ENCODE measurements around the gene DUT. TPM values are rescaled to one million over a fixed set of nuclear protein-coding genes. Genes with fewer than 3 reads are reported as not detected.

DUT gene
- total RNA-seq, 4 donors from 2014 or later = 67.1 to 235 (median 171) TPM

DNA sequence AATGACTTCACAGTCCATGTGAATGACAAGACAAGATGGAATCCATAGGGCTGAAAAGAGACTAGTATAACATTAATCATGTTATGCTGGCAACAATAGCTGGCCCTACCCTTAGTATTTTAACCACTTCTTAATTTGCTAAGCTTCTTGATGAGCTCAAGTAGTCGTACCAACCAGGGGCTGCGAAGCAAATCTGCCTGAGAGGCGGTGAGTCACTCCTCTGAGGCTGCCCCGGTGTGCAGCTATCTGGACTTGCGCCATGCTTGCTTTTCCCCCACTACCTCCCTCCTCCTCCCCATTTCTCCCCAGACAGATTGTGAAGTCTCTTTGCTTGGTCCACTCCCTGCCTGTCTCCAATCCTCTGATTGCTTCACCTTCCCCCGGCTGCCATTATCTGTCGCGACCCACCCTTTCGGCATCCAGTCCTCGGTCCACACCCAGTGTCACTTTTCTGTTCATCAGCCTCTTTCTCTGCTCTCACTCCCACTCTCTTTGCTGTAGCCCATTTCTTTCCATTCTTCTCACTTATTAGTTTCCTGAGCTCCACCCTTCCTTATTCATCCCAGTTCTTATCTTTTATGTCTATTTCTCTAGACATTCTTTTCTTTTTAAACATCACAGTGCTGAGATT is 42.7 kb downstream of the DUT start:
- Histone ChIP-seq H3K27ac (no peak overlapping the region), H3K4me3 (no peak overlapping the region), H3K36me3 (no peaks in the 10 kb centered on the region), H3K9me3 (no peaks in the 10 kb centered on the region), H3K27me3 (no peaks in the 10 kb centered on the region), H3K4me1 (no peaks in the 10 kb centered on the region)
- peak in 1 of 2 donors; percentile 42 for DNase-seq
- no peak for TF ChIP-seq CTCF (IDR thresholded peaks at IDR 0.05)
- TF ChIP-seq POLR2A (IDR thresholded peaks at IDR 0.05) = no peak
- intact Hi-C loops (cut with DNase I; ENCODE audit: low total_unique reads) = no loop called here

DNA sequence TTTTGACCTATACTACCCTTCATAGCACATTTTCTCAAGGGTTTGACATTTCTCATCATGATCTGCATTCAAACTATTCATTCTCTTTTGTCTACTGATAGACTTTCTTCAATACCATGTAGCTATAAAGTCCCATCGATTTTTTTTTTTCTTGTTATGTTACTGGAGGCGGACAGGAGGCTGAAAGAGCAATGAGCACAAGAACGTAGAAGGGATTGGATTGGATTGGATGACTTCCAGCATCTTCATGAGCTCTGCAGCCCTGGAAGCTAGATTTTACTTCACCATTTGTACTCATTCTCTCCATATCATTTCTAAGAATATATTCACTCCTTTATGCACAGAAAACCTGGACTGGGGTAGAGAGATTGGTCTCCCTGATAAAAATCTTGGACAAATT is 43.2 kb downstream of the DUT start:
- H3K4me1 ChIP-seq = no peaks in the 10 kb centered on the region
- DNase-seq = no peak
- H3K9me3 ChIP-seq = no peaks in the 10 kb centered on the region
- no peaks in the 10 kb centered on the region for H3K27me3 ChIP-seq
- H3K36me3 ChIP-seq = no peaks in the 10 kb centered on the region
- no peak for TF ChIP-seq POLR2A (IDR thresholded peaks at IDR 0.05)
- TF ChIP-seq CTCF (IDR thresholded peaks at IDR 0.05) = no peak
- no peak overlapping the region for H3K27ac ChIP-seq
- intact Hi-C loops (cut with DNase I; ENCODE audit: low total_unique reads) = no loop called here
- no peak overlapping the region for H3K4me3 ChIP-seq

- intact Hi-C loops (cut with DNase I; ENCODE audit: low total_unique reads) = no loop called here
- TF ChIP-seq POLR2A (IDR thresholded peaks at IDR 0.05) = no peak
- TF ChIP-seq CTCF (IDR thresholded peaks at IDR 0.05) = no peak
- Histone ChIP-seq H3K27ac (no peak overlapping the region), H3K4me3 (no peak overlapping the region), H3K4me1 (no peaks in the 10 kb centered on the region), H3K27me3 (no peaks in the 10 kb centered on the region), H3K36me3 (no peaks in the 10 kb centered on the region), H3K9me3 (no peaks in the 10 kb centered on the region)
- no peak for DNase-seq
Observed at GRCh38 chr15:48375767-48376166, 44.5 kb downstream of the DUT start.

GRCh38 chr15:48380198-48380597 is 49.0 kb downstream of the DUT start:
- intact Hi-C loops (cut with DNase I; ENCODE audit: low total_unique reads) = no loop called here
- Histone ChIP-seq H3K9me3 (no peaks in the 10 kb centered on the region), H3K4me3 (no peak overlapping the region), H3K27me3 (no peaks in the 10 kb centered on the region), H3K27ac (no peak overlapping the region), H3K4me1 (no peaks in the 10 kb centered on the region), H3K36me3 (no peaks in the 10 kb centered on the region)
- DNase-seq = no peak
- TF ChIP-seq POLR2A (IDR thresholded peaks at IDR 0.05) (no peak), CTCF (IDR thresholded peaks at IDR 0.05) (no peak)

- Histone ChIP-seq H3K4me3 (no peak overlapping the region), H3K4me1 (no peaks in the 10 kb centered on the region), H3K27ac (no peak overlapping the region), H3K36me3 (no peaks in the 10 kb centered on the region), H3K27me3 (no peaks in the 10 kb centered on the region), H3K9me3 (no peaks in the 10 kb centered on the region)
- no peak for DNase-seq
- intact Hi-C loops (cut with DNase I; ENCODE audit: low total_unique reads) = no loop called here
- no peak for TF ChIP-seq POLR2A (IDR thresholded peaks at IDR 0.05)
- TF ChIP-seq CTCF (IDR thresholded peaks at IDR 0.05) = no peak
Observed at GRCh38 chr15:48381861-48382260, 50.6 kb downstream of the DUT start.
